OCI-LY7 (cell line): ENCODE data around the gene SNAPC5.

Source experiments
- CTCF ChIP-seq: fragments of 200-600 bp; sonication (generic); conservative IDR thresholded peaks from 2 replicates; pipeline ENCODE4 v1.5.1; 2014; ENCODE audit warnings: mild to moderate bottlenecking, antibody characterized with exemption, low read length, moderate library complexity, mixed read lengths
- EZH2phosphoT487 ChIP-seq: fragments of 200-600 bp; sonication (generic); IDR thresholded peaks from 2 replicates; pipeline ENCODE4 v1.6.1; 2018; ENCODE audit warnings: low read depth, borderline replicate concordance, mild to moderate bottlenecking, mixed run types, antibody characterized with exemption, low read length, moderate library complexity, mixed read lengths

- TF ChIP-seq CTCF (no peak), EZH2phosphoT487 (no peak)
These were observed 16.3 kb downstream of the SNAPC5 start for GRCh38 chr15:66481107-66481856.
